ENCODE data around the gene POU4F1.

Gene POU4F1

DNA sequence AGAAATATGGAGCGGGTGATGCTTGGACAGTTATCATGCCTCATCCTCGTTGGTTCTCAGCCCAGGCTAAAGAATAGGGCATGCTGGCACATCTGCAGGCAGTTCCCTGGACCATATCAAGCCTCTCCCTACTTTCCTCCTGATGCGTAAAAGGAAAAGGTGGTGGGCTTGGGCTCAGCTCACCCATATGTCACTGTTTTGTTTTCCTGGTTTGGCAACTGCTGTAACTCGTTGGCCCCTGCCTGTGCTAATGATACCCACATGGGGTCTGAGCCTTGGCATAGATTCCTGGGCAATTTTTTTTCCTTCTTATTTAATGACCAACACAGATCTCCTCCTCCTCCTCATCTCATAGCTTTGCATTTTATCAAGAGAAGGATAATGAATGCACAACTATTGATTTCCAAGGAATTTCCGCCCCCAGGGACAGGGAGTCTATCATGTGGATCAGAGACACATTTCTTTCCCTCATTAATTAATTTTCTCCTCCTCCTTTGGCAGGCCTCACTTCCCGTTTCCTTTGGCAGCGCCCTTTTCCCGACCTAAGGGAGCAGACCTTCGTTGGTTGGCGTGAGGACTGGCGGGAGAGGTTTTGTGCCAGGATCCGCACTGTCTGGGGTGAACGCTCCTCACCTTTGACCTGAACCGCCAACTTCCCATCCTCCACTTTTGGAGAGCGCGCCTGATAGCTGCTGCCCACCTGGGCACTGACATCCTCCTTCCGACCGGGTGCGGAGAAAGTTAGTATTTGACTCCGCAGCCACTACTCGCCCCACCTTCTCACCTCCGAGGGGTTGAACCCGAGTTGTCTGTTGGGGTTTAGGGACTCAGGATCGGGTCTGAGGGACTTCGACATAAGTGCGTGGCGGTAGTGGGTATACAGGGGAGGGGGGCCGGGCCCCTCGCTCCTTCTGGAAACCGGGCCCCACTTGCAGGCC, 3.4 kb upstream of the POU4F1 start:
- no peak for DNase-seq (ENCODE audit: low read depth)
- TF ChIP-seq, protein P1, sequence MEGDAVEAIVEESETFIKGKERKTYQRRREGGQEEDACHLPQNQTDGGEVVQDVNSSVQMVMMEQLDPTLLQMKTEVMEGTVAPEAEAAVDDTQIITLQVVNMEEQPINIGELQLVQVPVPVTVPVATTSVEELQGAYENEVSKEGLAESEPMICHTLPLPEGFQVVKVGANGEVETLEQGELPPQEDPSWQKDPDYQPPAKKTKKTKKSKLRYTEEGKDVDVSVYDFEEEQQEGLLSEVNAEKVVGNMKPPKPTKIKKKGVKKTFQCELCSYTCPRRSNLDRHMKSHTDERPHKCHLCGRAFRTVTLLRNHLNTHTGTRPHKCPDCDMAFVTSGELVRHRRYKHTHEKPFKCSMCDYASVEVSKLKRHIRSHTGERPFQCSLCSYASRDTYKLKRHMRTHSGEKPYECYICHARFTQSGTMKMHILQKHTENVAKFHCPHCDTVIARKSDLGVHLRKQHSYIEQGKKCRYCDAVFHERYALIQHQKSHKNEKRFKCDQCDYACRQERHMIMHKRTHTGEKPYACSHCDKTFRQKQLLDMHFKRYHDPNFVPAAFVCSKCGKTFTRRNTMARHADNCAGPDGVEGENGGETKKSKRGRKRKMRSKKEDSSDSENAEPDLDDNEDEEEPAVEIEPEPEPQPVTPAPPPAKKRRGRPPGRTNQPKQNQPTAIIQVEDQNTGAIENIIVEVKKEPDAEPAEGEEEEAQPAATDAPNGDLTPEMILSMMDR (conservative IDR thresholded peaks at IDR 0.05; ENCODE audit: low read length), result no peak
- H3K4me3 ChIP-seq (ENCODE audit: low read length), result no peak overlapping the region

DNA sequence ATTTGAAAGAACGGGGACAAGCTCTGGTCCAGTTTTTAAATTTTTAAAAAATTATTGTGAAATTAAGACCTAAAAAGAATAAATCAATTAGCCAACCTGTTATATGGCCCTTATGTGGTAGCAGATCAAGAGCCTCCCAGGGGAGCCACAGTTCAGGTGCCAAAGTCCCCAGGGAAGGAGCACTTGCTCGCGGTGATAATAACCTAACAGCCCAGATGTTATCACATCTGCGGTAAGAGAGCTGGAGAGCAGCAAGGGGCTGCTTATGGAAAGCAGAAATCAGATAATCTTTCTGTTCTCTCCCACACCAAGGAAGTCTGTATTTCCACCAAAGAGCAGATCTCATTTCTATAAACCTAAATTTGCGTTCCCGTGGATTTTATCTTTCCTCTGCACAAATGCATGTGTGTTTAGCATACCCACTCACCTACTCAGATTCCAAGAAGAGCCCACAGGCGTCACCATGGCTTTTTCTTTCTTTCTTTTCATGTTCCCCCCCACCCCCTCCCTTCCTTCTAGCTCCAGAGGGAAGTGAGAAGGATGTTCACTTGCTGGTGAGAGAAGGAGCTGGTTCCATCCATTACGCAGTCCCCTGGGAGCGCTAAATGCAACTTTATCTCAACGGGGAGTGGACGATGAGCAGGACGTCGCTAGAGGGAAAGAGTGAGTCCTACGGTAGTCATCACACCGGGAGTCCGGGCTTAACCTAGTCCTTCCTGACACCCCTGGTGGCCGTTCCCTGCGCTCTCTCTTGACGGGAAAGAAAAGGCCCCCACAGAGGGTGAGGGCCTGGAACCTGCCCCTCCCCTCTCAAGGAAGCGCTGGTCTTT, 1.6 kb upstream of the POU4F1 start:
- H3K4me3 ChIP-seq (ENCODE audit: low read length), result no peak overlapping the region
- TF ChIP-seq, protein P1 (conservative IDR thresholded peaks at IDR 0.05; ENCODE audit: low read length), result no peak
- DNase-seq (ENCODE audit: low read depth), result no peak

DNA sequence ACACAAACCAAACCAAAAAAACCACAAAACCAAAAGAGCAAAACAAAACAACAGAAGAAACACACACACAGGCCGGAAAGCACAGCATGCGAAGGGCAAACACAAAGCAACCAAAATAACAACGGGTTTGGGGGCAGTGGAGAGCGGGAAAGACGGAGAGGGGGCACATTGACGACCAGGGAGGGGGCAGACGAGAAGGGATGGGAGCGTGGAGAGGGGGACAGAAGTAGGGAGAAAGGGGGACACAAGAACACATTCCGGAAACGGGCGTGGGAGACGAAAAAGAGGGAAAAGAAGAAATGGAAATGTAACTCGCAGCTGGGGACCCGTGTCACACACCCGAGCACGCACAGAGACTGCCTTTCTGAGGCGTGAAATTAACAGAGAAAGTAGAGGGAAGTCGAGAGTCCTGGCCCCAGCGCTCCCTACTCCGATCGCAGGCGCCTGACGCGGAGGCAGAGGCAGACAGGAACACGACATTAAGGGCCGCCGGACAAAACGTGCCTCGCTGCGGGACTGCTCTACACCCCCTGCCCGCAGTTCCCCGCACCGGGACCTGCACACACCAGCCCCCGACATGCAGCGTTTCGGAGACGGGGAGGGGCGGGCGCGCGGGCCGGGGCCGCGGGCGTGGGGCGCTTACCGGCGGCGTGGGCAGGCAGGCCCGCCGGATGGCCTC, 652 bp downstream of the POU4F1 start:
- no peak for DNase-seq (ENCODE audit: low read depth)
- TF ChIP-seq, protein P1 (conservative IDR thresholded peaks at IDR 0.05; ENCODE audit: low read length), result no peak
- H3K4me3 ChIP-seq (ENCODE audit: low read length), result no peak overlapping the region

DNA sequence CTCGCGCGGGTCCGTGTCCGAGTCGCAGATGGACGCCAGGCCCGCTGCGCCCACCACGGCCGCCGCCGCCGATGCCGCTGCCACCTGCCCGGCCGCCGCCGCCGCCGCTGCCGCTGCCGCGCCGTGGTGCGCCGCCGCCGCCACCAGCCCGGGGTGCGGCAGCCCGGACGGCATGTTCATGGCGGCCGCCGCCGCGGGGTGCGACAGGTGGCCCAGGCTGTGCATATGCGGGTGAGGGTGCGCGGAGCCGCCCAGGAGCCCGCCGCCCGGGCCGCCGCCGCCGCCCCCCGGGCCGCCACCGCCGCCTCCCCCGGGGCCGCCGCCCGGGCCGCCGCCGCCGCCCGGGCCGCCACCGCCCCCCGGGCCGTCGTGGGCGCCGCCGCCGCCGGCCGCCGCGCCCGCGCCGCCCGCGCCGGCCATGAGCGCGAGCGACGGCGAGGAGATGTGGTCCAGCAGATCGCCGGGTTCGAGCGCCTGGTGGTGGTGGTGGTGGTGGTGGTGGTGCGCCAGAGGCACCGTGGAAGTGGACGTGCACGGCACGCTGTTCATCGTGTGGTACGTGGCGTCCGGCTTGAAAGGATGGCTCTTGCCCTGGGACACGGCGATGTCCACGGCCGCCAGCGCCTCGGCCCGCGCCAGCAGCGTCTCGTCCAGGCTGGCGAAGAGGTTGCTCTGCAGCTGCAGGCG, 1.3 kb downstream of the POU4F1 start:
- no peak overlapping the region for H3K4me3 ChIP-seq (ENCODE audit: low read length)
- TF ChIP-seq, protein P1 (conservative IDR thresholded peaks at IDR 0.05; ENCODE audit: low read length), result no peak
- DNase-seq (ENCODE audit: low read depth), result no peak

DNA sequence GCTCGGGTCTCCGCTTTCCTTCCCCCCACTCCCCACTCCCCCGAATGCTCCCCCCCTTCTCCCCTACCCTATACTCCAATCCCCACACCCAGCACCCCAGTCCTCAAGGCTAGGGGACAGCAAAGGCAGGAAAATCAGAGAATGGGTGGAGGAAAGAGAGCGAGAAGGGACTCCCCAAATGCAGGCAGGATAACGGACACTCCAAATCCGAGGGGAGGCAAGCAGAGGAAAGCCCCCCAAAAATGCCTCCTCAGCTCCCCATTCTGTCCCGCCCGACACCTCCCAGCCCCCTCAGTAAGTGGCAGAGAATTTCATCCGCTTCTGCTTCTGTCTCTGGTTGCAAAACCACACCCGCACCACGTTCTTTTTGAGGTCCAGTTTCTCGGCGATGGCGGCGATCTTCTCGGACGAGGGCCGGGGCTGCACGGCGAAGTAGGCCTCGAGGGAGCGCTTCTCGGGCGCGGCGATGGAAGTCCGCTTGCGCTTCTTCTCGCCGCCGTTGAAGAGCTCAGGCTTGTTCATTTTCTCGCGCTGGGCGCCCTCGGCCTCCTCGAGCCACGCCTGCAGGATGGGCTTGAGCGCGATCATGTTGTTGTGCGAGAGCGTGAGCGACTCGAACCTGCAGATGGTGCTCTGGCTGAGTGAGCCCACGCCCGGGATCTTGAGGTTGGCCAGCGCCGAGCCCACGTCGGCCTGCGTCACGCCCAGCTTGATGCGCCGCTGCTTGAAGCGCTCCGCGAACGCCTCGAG, 2.1 kb downstream of the POU4F1 start:
- DNase-seq (ENCODE audit: low read depth), result no peak
- no peak overlapping the region for H3K4me3 ChIP-seq (ENCODE audit: low read length)
- TF ChIP-seq, protein P1 (conservative IDR thresholded peaks at IDR 0.05; ENCODE audit: low read length), result no peak

DNA sequence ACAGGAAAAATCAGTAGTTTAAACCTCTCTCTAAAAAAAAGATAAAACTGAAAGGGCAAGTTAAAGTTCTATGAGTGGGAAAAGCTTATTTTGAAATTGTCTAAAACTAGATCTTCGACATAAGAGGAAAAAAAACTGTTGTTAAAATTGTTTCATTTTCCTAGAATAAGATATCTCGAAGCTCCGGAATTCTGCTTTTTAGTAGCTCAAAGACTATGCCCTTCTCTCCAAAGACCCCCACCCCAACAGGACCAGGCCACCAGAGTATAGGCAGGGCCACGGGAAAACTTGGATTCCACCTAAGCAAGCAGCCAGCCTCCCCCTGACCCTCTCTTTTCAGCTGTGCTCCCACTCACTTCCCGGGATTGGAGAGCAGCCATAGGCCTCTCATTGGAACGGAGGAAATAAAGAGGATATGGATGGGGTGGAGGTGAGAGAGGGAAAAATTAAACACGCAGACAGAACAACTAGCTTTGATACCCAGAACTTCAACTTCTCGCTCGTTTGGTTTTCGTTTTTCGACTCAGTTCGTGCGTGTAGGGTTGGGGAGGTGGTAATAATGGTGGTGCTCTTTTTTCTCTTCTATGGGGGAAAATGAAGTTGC, 3.0 kb downstream of the POU4F1 start:
- H3K4me3 ChIP-seq (ENCODE audit: low read length), result no peak overlapping the region
- no peak for DNase-seq (ENCODE audit: low read depth)
- TF ChIP-seq, protein P1 (conservative IDR thresholded peaks at IDR 0.05; ENCODE audit: low read length), result no peak

All from AG10803 (cell line).